DMS153 (cell line): Measurements from ENCODE around the gene INPP5A.
"Not testable (repeated sequence)": the region's sequence is repeated elsewhere in the genome, so short reads cannot be mapped to it uniquely, and the experiment has no call there.

Source experiments
- DNase-seq: peaks from one replicate; lab custom pipeline; 2025; lab: John Stamatoyannopoulos, UW

INPP5A gene

DNA sequence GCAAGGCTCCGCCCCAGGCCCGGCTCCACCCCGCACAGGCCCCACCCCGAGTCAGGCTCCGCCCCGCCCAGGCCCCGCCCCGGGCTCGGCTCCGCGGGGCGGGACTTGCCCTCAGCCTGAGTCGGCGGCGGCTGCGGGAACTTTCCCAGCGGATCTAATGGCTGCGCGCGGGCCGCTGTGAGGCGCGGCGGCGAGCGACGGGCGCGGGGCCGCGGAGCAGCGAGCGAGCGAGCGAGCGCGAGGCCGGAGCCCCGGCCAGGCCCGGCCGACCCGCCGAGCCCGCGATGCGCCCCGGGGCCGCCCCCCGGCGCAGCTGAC lies at the start of gene INPP5A:
INPP5A (plus strand) TSS at position 104 of the 318 bp plus-strand sequence. CDS start 310 bp downstream, outside the sequence.
- DNase-seq = no peak

DNA sequence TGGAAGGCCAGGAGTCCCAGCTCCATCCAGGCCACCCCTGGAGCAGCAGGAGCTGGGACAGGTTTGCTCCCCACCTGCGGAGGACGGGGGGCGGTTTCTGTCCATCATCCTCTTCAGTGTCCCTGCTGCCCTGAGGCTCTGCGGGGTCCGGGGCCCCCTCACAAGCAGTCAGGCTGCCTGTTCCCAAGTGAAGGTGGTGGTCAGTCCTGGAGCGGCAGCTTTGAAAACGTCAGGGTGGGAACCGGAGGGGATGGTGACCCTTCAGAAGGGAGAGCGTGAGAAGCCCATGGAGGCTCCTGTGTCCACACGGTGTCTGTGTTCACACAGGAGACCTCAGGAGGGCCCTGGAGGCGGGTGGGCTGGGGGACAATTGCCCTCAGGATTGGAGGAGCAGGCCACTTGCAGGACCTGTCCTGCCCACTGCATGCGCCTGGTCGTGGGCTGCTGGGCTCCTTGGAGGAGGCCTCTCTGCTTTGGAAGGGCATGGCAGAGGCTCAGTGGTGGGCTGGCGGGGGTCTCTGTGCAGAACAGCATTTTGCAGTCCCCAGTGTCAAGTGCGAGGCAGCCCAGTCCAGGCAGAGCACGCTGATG lies 49.3 kb upstream of the INPP5A start:
- no peak for DNase-seq

DNA sequence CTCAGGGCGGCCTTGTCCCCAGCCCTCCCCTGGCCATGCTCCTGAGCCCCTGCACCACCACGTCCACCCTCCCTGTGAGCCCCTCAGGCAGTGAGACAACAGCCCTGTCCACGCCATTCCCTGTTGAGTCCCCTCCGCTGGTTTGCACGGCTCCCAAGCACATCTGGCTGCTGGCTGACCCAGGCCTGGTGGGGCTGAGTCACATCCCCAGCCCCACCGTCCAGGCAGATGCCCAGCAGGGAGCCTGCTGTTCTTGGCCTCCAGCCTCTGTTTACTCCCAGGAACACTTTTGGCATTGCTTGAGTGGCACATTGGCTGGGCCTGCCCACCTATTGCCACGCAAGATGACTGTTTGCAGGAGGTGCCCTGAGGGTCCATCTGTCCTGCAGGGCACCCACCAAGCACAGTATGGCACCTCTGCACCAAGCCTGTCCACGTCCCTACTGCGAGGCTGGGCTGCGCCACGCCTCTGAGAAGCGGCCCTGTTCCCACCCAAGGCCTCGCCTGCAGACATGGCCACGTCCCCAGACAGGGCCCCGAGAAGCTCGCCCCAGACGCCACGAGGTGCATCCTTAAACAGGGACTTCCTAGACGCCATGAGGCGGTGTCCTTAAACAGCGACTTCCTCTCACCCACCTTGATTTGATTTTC lies 48.4 kb upstream of the INPP5A start:
- no peak for DNase-seq

DNA sequence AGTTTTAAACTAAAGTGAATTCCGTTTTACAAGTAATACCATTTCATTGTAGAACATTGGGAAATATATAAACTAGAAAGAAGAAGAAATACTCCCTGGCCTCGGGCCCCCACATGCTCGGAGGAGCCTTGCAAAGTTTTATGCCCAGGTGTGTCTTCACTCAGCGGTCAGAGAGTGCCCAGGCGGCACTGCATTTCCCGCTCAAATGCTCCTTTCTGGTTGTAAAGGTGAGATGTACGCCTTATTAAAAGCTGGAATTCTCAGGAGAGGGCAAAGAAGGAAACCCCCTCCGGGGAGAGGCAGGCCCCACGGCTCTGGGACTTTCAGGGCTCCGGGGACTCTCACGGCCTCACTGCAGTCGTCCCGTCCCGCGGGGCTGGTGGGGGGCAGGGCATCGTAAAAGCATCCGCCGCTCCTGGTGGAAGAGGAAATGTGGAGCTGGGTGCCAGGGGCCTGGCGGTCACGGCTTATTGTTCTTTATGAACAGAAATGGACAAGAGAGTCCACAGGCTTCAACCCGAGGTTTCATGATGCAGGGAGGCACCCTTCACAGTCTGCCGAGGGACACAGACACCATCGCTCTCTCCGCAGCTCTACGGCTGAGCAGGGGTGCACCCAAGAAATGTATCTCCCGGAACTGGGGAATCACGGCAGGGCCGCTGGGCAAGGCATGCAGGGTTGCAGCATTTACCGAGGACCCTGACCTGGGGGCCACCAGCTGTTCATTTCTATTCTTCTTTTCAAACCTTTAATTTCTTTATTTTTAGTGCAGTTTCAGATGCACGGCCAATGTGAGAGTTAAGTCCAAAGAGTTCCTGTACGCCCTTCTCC lies 47.7 kb upstream of the INPP5A start:
- DNase-seq = no peak

- not testable (repeated sequence) for DNase-seq
Observed at GRCh38 chr10:132491534-132491933, 46.1 kb upstream of the INPP5A start.

GRCh38 chr10:132492323-132493025 lies 45.1 kb upstream of the INPP5A start:
- no peak for DNase-seq

GRCh38 chr10:132493246-132493755 lies 44.3 kb upstream of the INPP5A start:
- DNase-seq = no peak

GRCh38 chr10:132493756-132494290 lies 43.8 kb upstream of the INPP5A start:
- DNase-seq = no peak

- DNase-seq = no peak
Observed at GRCh38 chr10:132494866-132495630, 42.5 kb upstream of the INPP5A start.

- no peak for DNase-seq
Observed at GRCh38 chr10:132496360-132497062, 41.1 kb upstream of the INPP5A start.

DNA sequence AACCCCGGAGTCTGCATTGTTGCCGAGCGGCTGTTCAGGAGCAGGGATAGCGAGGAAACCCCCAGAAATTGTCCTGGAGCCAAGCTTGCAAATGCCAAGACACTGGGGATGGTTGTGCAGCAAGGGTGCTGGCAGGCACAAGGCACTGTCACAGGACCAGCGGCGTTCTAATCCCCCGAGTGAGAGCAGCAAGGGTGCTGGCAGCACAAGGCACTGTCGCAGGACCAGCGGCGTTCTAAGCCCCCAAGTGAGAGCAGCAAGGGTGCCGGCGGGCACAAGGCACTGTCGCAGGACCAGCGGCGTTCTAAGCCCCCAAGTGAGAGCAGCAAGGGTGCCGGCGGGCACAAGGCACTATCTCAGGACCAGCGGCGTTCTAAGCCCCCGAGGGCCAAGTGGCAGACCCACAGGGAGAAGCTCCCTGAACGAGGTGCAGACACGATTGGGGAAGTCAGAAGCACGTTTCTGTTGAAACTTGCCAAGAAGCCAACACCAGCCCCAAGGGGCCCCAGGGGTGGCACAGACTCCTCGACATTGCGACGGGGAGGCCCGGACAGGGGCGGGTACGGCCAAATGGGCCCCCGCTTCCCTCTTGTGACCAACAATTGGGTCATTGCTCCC lies 40.4 kb upstream of the INPP5A start:
- DNase-seq = no peak

DNA sequence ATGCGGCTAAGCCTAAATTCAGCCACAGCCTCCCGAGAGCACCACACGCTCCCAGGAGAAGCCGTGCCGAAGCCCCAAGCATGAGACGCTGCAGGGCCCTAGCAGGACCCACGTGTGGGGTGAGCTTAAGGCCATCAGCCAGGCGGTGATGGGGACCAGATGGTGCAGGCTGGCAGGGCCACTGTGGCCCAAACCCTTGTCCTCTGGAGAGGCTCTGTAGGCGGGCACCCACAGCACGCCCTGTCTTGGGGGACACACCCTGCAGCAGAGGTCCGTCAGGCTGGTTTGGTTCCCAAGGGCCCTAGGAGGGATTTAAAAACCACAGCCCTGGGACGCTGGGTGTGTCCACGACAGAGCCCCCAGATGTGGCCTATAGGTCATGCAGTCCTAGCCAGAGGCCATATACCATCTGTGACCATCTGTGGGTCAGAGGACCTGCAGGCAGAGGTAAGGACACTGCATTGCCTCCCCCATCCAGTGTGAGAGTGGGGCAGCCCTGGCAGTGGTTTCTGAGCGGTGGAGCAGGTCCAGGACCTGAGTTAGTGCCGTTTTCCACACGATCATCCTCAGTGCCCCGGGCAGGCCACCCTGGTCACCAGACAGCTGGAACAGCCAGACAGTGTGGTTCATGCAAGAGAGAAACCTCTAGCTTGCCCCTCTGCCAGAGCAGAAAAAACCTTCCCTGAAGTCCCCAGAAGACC lies 39.6 kb upstream of the INPP5A start:
- DNase-seq = no peak

DNA sequence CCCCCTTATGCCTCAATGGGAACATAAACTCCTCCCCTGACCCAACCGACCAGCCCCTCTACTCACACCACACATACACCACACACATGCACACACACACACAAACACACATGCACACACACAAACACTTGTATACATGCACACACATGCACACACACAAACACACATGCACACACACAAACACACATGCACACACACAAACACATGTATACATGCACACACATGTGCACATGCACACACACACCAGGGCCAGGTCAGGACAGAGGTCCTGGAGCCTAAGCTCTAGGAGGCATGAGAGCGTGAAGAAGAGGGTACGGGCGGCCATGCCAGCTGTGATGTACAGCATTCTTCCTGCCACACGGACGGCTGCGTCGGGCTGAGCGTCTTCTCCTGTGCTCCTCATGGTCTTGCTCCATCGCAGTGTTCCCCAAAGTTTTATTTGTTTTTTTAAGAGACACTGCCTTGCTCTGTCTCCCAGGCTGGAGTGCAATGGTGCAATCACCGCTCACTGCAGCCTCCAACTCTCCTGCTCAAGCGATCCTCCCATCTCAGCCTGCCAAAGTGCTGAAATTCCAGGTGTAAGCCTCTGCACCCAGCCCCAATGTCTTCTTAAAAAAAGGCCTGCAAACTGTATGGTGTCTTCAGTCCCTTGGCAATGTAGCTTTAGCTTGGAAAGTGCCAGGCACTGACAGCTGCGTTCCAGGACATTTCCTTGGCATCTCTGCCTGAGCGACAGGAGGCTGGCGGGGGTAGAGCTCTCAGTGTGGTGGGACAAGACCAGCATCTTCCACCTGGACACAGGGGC lies 38.8 kb upstream of the INPP5A start:
- DNase-seq = no peak

GRCh38 chr10:132499367-132499685 lies 38.3 kb upstream of the INPP5A start:
- no peak for DNase-seq

DNA sequence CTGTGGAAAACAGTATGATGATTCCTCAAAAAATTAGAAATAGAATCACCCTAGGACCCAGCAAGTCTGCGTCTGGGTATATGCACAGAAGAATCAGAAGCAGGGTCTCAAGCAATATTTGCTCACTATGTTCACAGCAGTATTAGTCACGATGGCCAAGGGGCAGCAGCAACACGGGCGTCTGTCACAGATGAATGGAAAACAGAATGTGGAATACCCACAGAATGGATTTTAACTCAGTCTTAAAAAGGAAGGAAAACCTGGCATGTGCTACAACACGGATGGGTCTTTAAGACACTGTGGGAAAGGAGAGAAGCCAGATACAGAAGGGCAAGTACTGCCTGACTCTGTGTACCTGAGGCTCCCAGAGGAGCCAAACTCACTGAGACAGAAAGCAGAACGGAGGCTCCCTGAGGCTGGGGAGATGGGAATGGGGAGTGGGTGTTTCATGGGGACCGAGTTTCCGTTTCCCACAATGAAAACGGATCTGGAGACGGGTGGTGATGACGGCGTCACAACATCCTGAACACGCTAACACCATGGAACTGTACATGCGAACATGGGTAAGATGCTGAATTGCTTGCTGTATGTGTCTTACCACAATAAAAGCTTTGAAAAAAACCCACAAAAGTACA lies 36.7 kb upstream of the INPP5A start:
- DNase-seq = no peak

DNA sequence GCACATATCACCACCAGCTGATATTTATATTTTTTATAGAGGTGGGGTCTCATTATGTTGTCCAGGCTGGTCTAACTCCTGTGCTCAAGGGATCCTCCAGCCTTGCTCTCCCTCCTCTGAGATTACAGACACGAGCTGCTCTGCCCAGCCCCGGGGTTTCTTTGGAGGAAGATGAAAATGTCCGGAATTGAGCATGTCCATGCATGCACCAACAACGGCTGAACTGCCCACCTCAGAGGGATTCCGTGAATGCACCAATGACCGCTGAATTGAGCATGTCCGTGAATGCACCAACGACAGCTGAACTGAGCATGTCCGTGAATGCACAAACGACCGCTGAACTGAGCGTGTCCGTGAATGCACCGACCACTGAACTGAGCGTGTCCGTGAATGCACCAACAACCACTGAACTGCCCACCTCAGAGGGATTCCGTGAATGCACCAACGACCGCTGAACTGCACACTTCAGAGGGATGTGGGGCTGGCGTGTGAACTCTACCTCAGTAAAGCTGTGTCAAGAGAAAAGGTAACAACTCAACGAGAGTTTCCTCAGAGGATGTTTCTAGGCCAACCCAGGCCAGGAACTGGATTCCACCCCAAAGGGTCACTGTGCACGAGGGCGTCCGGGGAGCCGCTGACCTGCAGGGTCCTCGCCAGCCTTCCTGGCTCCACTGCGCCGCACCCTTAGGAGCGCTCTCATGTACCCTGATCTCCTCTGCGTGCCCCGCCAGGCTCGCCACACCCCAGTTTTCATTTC lies 34.9 kb upstream of the INPP5A start:
- DNase-seq = no peak

DNA sequence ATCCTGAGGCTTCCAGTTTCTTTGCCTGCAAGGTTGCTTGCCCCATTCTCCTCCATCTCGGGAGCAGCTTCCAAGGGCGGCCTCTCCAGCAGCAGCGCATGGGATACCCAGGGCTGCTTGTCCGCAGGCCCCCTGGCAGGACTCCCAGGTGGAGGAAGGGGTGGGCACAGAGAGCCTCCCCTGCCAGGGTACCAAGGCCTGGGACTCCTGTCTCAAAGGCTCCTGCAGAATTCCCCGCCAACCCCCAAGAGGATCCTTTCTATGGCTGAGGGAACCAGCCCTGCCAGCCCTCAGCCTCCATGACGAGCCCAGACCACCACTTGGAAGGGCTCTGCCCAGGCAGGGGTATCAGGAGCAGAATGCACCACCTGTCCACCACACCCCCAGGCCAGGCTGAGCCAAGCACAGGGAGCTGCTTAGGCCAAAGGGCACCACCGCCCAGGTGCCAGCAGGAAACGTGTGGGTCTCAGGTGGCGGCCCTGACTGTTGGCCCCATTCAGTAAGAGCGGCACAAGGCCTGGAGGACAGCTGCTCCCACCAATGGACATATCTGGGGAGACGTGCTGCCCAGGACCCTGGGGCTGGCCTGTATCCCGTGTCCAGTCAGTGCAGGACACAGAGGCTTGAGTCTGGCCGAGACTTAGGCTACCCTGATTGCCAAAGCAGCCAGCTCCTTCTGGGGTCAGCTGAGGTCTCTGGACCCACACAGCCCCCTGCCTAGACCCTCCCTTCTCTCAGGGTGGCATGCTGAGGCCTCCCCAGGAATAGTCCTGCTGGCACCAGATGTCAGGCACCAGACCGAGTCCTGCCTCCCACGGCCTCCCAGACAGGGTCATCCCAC lies 33.8 kb upstream of the INPP5A start:
- no peak for DNase-seq
